Measurements from ENCODE around the gene CDK12.

- no peak for TF ChIP-seq CTCF (conservative IDR thresholded peaks at IDR 0.05; ENCODE audit: low read length)
- TF ChIP-seq EZH2phosphoT487 (IDR thresholded peaks at IDR 0.05; ENCODE audit: borderline replicate concordance): no peak
Measured at GRCh38 chr17:39538866-39539265, 77.6 kb downstream of the CDK12 start.
